Measurements from ENCODE around the gene NDC80.

DNA sequence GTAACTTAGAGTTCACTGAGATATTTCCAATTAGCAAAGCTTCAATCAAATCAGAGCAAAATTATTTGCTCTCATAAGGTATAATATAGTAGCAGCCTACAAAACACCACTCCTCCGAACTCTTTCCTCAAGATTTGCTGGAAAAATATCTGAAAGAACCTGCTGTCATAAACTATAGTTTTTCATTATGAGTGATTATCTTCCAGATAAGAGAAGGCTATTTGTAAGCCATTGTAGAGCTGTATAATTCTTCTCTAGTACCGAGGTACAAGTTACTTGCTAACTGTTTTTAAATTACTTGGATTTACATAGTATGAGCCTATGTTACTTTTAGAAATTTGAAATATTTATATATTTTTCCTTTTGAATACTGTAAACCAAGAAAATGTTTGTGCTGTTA is 2.1 kb downstream of the NDC80 start:
- TF ChIP-seq, protein P1, sequence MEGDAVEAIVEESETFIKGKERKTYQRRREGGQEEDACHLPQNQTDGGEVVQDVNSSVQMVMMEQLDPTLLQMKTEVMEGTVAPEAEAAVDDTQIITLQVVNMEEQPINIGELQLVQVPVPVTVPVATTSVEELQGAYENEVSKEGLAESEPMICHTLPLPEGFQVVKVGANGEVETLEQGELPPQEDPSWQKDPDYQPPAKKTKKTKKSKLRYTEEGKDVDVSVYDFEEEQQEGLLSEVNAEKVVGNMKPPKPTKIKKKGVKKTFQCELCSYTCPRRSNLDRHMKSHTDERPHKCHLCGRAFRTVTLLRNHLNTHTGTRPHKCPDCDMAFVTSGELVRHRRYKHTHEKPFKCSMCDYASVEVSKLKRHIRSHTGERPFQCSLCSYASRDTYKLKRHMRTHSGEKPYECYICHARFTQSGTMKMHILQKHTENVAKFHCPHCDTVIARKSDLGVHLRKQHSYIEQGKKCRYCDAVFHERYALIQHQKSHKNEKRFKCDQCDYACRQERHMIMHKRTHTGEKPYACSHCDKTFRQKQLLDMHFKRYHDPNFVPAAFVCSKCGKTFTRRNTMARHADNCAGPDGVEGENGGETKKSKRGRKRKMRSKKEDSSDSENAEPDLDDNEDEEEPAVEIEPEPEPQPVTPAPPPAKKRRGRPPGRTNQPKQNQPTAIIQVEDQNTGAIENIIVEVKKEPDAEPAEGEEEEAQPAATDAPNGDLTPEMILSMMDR (IDR thresholded peaks at IDR 0.05), result no peak
- TF ChIP-seq POLR2A (IDR thresholded peaks at IDR 0.05), result no peak

Measured in suprapubic skin (tissue), 3 donors.